Neural progenitor cell (in vitro differentiated cells): Measurements from ENCODE around the gene PIM2.

ENCODE experiments used
- EZH2 ChIP-seq: fragments of 200-600 bp; sonication (generic); IDR thresholded peaks from 2 replicates; pipeline ENCODE4 v1.6.1; 2017; ENCODE audit warnings: antibody characterized with exemption, mild to moderate bottlenecking, moderate library complexity
- EZH2phosphoT487 ChIP-seq: fragments of 200-600 bp; sonication (generic); IDR thresholded peaks from 2 replicates; pipeline ENCODE4 v1.6.1; 2017; ENCODE audit warnings: antibody characterized with exemption
- TF ChIP-seq, protein P1 (sequence below): fragments of 200-600 bp; sonication (generic); IDR thresholded peaks from 2 replicates; pipeline ENCODE4 v1.5.1; 2017; ENCODE audit warnings: antibody characterized with exemption, mild to moderate bottlenecking

- TF ChIP-seq, protein P1, sequence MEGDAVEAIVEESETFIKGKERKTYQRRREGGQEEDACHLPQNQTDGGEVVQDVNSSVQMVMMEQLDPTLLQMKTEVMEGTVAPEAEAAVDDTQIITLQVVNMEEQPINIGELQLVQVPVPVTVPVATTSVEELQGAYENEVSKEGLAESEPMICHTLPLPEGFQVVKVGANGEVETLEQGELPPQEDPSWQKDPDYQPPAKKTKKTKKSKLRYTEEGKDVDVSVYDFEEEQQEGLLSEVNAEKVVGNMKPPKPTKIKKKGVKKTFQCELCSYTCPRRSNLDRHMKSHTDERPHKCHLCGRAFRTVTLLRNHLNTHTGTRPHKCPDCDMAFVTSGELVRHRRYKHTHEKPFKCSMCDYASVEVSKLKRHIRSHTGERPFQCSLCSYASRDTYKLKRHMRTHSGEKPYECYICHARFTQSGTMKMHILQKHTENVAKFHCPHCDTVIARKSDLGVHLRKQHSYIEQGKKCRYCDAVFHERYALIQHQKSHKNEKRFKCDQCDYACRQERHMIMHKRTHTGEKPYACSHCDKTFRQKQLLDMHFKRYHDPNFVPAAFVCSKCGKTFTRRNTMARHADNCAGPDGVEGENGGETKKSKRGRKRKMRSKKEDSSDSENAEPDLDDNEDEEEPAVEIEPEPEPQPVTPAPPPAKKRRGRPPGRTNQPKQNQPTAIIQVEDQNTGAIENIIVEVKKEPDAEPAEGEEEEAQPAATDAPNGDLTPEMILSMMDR = no peak
- no peak for TF ChIP-seq EZH2phosphoT487
- TF ChIP-seq EZH2 = no peak
Measured at GRCh38 chrX:48902776-48903175, 16.0 kb downstream of the PIM2 start.
